Measurements from ENCODE around the gene RDH12.

- TF ChIP-seq, protein P1, sequence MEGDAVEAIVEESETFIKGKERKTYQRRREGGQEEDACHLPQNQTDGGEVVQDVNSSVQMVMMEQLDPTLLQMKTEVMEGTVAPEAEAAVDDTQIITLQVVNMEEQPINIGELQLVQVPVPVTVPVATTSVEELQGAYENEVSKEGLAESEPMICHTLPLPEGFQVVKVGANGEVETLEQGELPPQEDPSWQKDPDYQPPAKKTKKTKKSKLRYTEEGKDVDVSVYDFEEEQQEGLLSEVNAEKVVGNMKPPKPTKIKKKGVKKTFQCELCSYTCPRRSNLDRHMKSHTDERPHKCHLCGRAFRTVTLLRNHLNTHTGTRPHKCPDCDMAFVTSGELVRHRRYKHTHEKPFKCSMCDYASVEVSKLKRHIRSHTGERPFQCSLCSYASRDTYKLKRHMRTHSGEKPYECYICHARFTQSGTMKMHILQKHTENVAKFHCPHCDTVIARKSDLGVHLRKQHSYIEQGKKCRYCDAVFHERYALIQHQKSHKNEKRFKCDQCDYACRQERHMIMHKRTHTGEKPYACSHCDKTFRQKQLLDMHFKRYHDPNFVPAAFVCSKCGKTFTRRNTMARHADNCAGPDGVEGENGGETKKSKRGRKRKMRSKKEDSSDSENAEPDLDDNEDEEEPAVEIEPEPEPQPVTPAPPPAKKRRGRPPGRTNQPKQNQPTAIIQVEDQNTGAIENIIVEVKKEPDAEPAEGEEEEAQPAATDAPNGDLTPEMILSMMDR (IDR thresholded peaks at IDR 0.05), result no peak
- TF ChIP-seq POLR2AphosphoS5 (IDR thresholded peaks at IDR 0.05), result no peak
These were observed 64.5 kb downstream of the RDH12 start for GRCh38 chr14:67766035-67766680.

All from breast epithelium (tissue), 3 donors.